Non-pigmented ciliary epithelial cell (primary cell): Measurements from ENCODE around the gene SMIM9.

Source experiments
- DNase-seq: peaks from one replicate; pipeline ENCODE4 v3.0.0-alpha.2; 2010; ENCODE audit warnings: low read depth

Gene SMIM9

GRCh38 chrX:154780968-154781367 lies 53.5 kb downstream of the SMIM9 start:
- DNase-seq = no peak

DNA sequence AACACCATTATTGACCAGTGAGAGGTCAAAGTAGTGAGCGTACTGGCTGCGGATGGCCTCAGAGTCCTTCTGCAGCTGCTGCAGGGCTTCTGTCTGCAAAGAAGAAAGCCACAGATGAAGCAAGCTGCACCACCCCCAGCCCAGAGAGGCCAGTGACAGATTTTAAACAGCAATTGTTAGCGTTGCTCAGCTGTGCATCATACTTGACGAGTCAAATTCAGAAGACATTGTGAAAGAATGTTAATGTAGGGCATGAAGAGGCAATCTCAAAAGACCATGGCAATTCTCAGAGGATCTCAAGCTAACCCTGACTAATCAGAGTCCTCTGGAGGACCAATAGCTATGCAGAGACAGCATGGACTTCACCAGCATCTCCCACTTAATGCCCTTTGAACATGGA lies 55.2 kb downstream of the SMIM9 start:
- DNase-seq = no peak

DNA sequence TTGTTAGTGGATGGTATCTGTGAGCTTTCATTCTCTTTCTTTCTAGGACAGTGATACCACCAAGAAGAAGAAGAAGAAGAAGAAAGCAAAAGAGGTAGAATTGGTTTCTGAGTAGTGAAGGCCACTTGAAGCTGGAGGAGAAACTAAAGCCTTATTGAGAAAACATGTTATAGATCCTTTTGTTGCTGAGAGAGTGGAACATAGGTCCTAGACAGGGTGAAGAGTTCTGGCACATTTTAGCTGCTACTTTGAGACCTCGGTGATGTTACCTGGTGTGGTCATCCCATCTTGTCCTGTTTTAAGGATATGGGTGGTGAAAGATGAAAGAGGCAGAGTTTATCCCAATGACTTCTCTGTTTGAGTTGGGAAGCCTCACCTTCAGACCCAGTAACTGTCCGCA lies 57.7 kb downstream of the SMIM9 start:
- DNase-seq = no peak

DNA sequence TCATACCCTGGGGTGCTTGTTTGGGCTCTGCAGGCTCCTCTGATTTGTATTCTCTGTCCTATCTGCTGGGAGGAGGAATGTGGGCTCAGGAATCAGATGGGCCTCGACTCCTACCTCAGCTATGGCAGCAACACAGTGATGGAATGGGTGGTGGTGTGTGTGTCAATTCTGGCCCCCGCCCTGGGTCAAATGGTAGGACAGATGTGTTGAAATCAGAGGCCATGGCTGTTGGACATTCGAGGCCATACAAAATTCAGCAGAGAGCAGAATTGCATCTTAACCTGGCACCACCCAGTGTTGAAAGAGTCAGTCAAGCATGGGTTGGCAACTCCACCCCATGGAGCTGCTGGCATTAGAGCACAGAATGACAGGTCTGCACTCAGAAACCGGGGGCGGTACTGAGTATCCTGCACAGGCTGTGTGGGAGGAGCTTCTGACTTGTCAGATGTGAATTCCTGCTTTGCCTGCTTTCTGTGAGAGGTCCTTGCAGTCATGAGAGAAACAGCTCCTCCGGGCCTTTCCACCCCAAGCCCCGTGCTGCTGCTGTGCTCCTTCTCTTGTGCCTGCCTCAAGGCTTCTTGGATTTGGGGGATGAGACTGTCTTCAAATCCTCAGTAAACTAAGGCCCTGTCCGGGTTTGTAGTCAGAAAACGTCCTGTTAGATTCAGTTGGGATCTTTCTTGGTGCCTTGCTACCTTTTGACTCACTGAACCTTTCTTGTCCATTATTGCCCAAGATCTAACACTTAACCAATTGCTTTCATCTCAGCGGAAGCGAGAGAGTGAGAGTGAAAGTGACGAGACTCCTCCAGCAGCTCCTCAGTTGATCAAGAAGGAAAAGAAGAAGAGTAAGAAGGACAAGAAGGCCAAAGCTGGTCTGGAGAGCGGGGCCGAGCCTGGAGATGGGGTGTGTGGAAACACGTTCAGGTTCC lies 58.8 kb downstream of the SMIM9 start:
- no peak for DNase-seq

GRCh38 chrX:154774622-154775021 lies 59.8 kb downstream of the SMIM9 start:
- no peak for DNase-seq
